K562 (cell line): Measurements from ENCODE around the gene ANO1. TPM values are rescaled to one million over a fixed set of nuclear protein-coding genes. Genes with fewer than 3 reads are reported as not detected.

Experiments
- ATAC-seq: fragments of 200-7000 bp; cut with Tn5 transposase; 3 replicates; pipeline ENCODE4 v1.9.1; 2020; ENCODE audit warnings: moderate library complexity
- BruUV-seq: library from RNA; stranded (reverse); fragments of 400-500 nt; replicated peaks from 2 replicates; lab custom pipeline; 2021; lab: Mats Ljungman, UMichigan
- CTCF ChIA-PET: fragments of 300-600 bp; formaldehyde crosslinking; extraction: SDS; loops from one replicate; lab custom pipeline; 2021; ENCODE audit warnings: low intra/inter-chr PET ratio; lab: Yijun Ruan, JAX
- POLR2A ChIA-PET: fragments of 300-600, 350-650 bp; sonication (Branson Sonifier 250); formaldehyde crosslinking; extraction: SDS; loops from one replicate; lab custom pipeline; 2021; ENCODE audit warnings: antibody characterized with exemption, inconsistent platforms; lab: Yijun Ruan, JAX
- DNase-seq, 4 experiments: peaks; one replicate each; pipeline versions ENCODE4 v3.0.0 to v3.0.0-alpha.2; 2011 to 2018; ENCODE audit warnings: low spot score in 3 of 4, mixed read lengths in 3 of 4; ENCODE audit errors: extremely low read depth in 1 of 4
- FAIRE-seq: peaks from 2 replicates; lab custom pipeline; 2011; peaks lifted over from hg19 to GRCh38; lab: Jason Lieb, UNC
- H2AFZ ChIP-seq: 2 replicates; pipeline ENCODE4 v1.6.0; 2011; ENCODE audit warnings: low read depth, low read length, control low read depth, inconsistent platforms
- H3K27ac ChIP-seq: fragments of 200-600 bp; 3 replicates; pipeline ENCODE4 v1.8.0; 2011; ENCODE audit warnings: low read depth, mild to moderate bottlenecking, control low read depth, inconsistent platforms, low read length, moderate library complexity, mixed read lengths; ENCODE audit errors: extremely low read depth
- H3K27me3 ChIP-seq, 2 experiments: fragments of 300-600 bp in 1 of 2; 2 replicates in 1 of 2; 3 replicates in 1 of 2; pipeline versions ENCODE4 v1.6.0 to v1.8.0; 2011; ENCODE audit warnings: inconsistent platforms in 2 of 2, low read length in 2 of 2, mild to moderate bottlenecking in 1 of 2, mixed read lengths in 1 of 2, moderate library complexity in 1 of 2; ENCODE audit not compliant: control insufficient read depth in 2 of 2, insufficient read depth in 2 of 2
- H3K36me3 ChIP-seq: fragments of 300-600 bp; 3 replicates; pipeline ENCODE4 v1.8.0; 2011; ENCODE audit warnings: mild to moderate bottlenecking, low read length, inconsistent platforms; ENCODE audit not compliant: control insufficient read depth, insufficient read depth
- H3K4me1 ChIP-seq, 2 experiments: fragments of 200-600 bp in 1 of 2; replicated peaks in 1 of 2; 2 replicates in 1 of 2; 3 replicates in 1 of 2; pipeline versions ENCODE4 v1.5.1 to v1.8.0; 2011; ENCODE audit warnings: inconsistent platforms in 2 of 2, low read length in 2 of 2, mild to moderate bottlenecking in 1 of 2, mixed read lengths in 1 of 2, moderate library complexity in 1 of 2; ENCODE audit not compliant: control insufficient read depth in 2 of 2, insufficient read depth in 2 of 2
- H3K4me2 ChIP-seq: 2 replicates; pipeline ENCODE4 v1.6.1; 2011; ENCODE audit warnings: low read length, control low read depth, inconsistent platforms, mixed read lengths; ENCODE audit not compliant: insufficient read depth
- H3K4me3 ChIP-seq: fragments of 200-600 bp; sonication (generic), shearing (Covaris generic); 2 replicates; pipeline ENCODE4 v1.5.1; 2016; ENCODE audit warnings: control low read depth, inconsistent platforms
- H3K79me2 ChIP-seq: fragments of 200-600 bp; 3 replicates; pipeline ENCODE4 v1.8.0; 2011; ENCODE audit warnings: low read length, inconsistent platforms; ENCODE audit not compliant: control insufficient read depth, insufficient read depth
- H3K9ac ChIP-seq, 2 experiments: 2 replicates each; pipeline versions ENCODE4 v1.6.0 to v1.6.1; 2011; ENCODE audit warnings: low read depth in 2 of 2, low read length in 2 of 2, control low read depth in 1 of 2, inconsistent platforms in 1 of 2, mild to moderate bottlenecking in 1 of 2, mixed read lengths in 1 of 2; ENCODE audit not compliant: insufficient read depth in 1 of 2
- H3K9me1 ChIP-seq: one replicate; pipeline ENCODE4 v1.6.0; 2011; ENCODE audit warnings: inconsistent platforms, mild to moderate bottlenecking, low read length, moderate library complexity; ENCODE audit not compliant: control insufficient read depth, insufficient read depth
- H3K9me3 ChIP-seq: replicated peaks from 2 replicates; pipeline ENCODE4 v1.5.1; 2011; ENCODE audit warnings: low read depth, low read length, inconsistent platforms; ENCODE audit not compliant: control insufficient read depth, insufficient read depth
- H4K20me1 ChIP-seq: replicated peaks from 2 replicates; pipeline ENCODE4 v1.6.1; 2011; ENCODE audit warnings: low read length, inconsistent platforms, mixed read lengths; ENCODE audit not compliant: control insufficient read depth, insufficient read depth
- BRF1 ChIP-seq: IDR thresholded peaks from 3 replicates; pipeline ENCODE4 v1.6.1; 2011; ENCODE audit warnings: borderline replicate concordance, mild to moderate bottlenecking; ENCODE audit not compliant: insufficient read length; ENCODE audit errors: extremely low read depth
- CTCFL ChIP-seq: IDR thresholded peaks from 2 replicates; pipeline ENCODE4 v1.6.1; 2011; ENCODE audit warnings: borderline replicate concordance, low read depth, mild to moderate bottlenecking, moderate library complexity, low read length; ENCODE audit not compliant: insufficient read depth, poor library complexity, severe bottlenecking
- E2F4 ChIP-seq: sonication (generic); formaldehyde crosslinking; IDR thresholded peaks from 2 replicates; pipeline ENCODE4 v1.8.0; 2022; ENCODE audit warnings: mild to moderate bottlenecking, low read depth, missing genetic modification reagents
- GTF2E2 ChIP-seq: fragments of 200-800 bp; sonication (Bioruptor generic); IDR thresholded peaks from 2 replicates; pipeline ENCODE4 v1.6.1; 2016; ENCODE audit warnings: missing genetic modification characterization, missing compliant biosample characterization
- HDAC3 ChIP-seq: fragments of 450-650 bp; IDR thresholded peaks from 2 replicates; pipeline ENCODE4 v1.6.1; 2018; ENCODE audit warnings: borderline replicate concordance, mild to moderate bottlenecking, moderate library complexity; ENCODE audit not compliant: partially characterized antibody
- POLR2AphosphoS2 ChIP-seq: IDR thresholded peaks from 2 replicates; pipeline ENCODE4 v1.6.1; 2012; ENCODE audit warnings: low read length, improper control_type of control experiment
- SOX6 ChIP-seq: fragments of 450-650 bp; IDR thresholded peaks from 2 replicates; pipeline ENCODE4 v1.6.1; 2014; ENCODE audit warnings: mild to moderate bottlenecking
- USF2 ChIP-seq: sonication (generic); formaldehyde crosslinking; IDR thresholded peaks from 2 replicates; pipeline ENCODE4 v1.5.0; 2020; ENCODE audit warnings: missing genetic modification reagents
- ZBTB7A ChIP-seq: IDR thresholded peaks from 2 replicates; pipeline ENCODE4 v1.6.1; 2011; ENCODE audit warnings: low read depth, mild to moderate bottlenecking, low read length, moderate library complexity, borderline replicate concordance; ENCODE audit not compliant: control insufficient read depth
- ZNF551 ChIP-seq: fragments of 250-450 bp; sonication (Bioruptor Pico); IDR thresholded peaks from 2 replicates; pipeline ENCODE4 v1.5.0; 2021; ENCODE audit warnings: mild to moderate bottlenecking, moderate library complexity
- WGBS: fragments of 100-300 bp; shearing (Covaris generic); methylation state at CpG from one replicate; pipeline ENCODE4 v1.1.6; 2016; ENCODE audit warnings: low coverage, mixed read lengths; ENCODE audit not compliant: insufficient coverage; ENCODE audit errors: missing lambda C conversion rate; 5-methylcytosine and 5-hydroxymethylcytosine counted together
- in situ Hi-C: fragments of 300-500 bp; cut with MboI; formaldehyde crosslinking; loops from 4 replicates; pipeline ENCODE4 v1.15.0; 2018; ENCODE audit warnings: inconsistent platforms, mixed read lengths
- intact Hi-C: fragments of 100-400 bp; cut with micrococcal nuclease; formaldehyde crosslinking; loops from 2 replicates; pipeline ENCODE4 v1.14.2; 2022
- polyA plus RNA-seq, 8 experiments: library from polyadenylated mRNA; depleted of rRNA in 4 of 8; stranded (reverse) in 5 of 8; unstranded in 3 of 8; fragments of >200 nt; fragmentation: Nextera tagmentation in 2 of 8; fragmentation: Illumina TruSeq in 1 of 8; extraction: Ambion mirVana in 2 of 8; extraction: Trizol in 1 of 8; gene quantifications; 2 replicates each; pipeline versions ENCODE4 v1.2.1 to v1.2.3, GENCODE V29; 2011 to 2014; ENCODE audit warnings: inconsistent platforms in 1 of 8, missing spikeins in 1 of 8
- total RNA-seq, 7 experiments: library from RNA; depleted of rRNA in 6 of 7; stranded (reverse); fragments of >200 nt in 6 of 7; fragmentation: Illumina TruSeq in 2 of 7; extraction: Trizol in 2 of 7; gene quantifications; 2 replicates each; pipeline versions ENCODE4 v1.2.1 to v1.2.3, GENCODE V29; 2011 to 2021; ENCODE audit warnings: low replicate concordance in 1 of 7
- TF ChIP-seq, protein P1 (sequence below), 2 experiments: fragments of 450-650 bp; conservative IDR thresholded peaks; 2 replicates each; pipeline ENCODE4 v1.6.1; 2017; ENCODE audit warnings: mild to moderate bottlenecking in 2 of 2, moderate library complexity in 2 of 2
- TF ChIP-seq, protein P2 (sequence below): sonication (generic); formaldehyde crosslinking; IDR thresholded peaks from 2 replicates; pipeline ENCODE4 v1.8.0; 2022; ENCODE audit warnings: mild to moderate bottlenecking, missing genetic modification reagents

ANO1 gene
- total and polyA plus RNA-seq, 9 of the 15 experiments (the other 6 are each of a cell fraction or from before 2014, with no cell fraction given): not detected

DNA sequence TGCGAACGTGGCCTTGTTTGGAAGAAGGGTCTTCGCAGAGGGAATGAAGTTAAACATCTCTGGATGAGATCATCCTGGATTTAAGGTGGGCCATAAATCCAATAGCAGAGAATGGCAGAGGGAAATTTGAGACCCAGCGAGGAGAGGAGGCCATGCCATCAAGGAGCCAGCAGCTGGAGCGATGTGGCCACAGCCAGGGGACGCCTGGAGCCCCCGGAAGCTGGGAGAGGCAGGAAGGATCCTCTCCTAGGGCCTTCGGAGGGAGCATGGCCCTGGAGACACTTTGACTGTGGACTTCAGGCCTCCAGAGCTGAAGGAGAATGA, 22.1 kb downstream of the ANO1 start:
- WGBS: 1% methylated on average over 8 of the region's 8 CpGs
- Histone ChIP-seq H3K9ac (no peak overlapping the region), H3K79me2 (no peaks in the 10 kb centered on the region), H3K4me2 (no peak overlapping the region), H3K4me3 (no peak overlapping the region), H4K20me1 (peaks cover 37% of the 10 kb centered on the region), H3K36me3 (no peaks in the 10 kb centered on the region), H3K9me3 (no peaks in the 10 kb centered on the region), H3K4me1 (no peaks in the 10 kb centered on the region; a peak in 1 of 5 replicates), H3K27ac (no peak overlapping the region), H2AFZ (no peak overlapping the region), H3K27me3 (peaks cover 72 to 88% of the 10 kb centered on the region in 2 experiments), H3K9me1 (no peaks in the 10 kb centered on the region)
- intact Hi-C loops: no loop called here
- DNase-seq (no peak), ATAC-seq (no peak), FAIRE-seq (no peak)
- in situ Hi-C loops: no loop called here
- POLR2A ChIA-PET: interaction anchor here (0.6 kb wide), 1 partner anchor 8 kb away, joined by 3 read pairs; no protein-coding TSS in a partner anchor
- CTCF ChIA-PET: no interaction called here
- BruUV-seq: no TSS peak
- TF ChIP-seq, protein P1, sequence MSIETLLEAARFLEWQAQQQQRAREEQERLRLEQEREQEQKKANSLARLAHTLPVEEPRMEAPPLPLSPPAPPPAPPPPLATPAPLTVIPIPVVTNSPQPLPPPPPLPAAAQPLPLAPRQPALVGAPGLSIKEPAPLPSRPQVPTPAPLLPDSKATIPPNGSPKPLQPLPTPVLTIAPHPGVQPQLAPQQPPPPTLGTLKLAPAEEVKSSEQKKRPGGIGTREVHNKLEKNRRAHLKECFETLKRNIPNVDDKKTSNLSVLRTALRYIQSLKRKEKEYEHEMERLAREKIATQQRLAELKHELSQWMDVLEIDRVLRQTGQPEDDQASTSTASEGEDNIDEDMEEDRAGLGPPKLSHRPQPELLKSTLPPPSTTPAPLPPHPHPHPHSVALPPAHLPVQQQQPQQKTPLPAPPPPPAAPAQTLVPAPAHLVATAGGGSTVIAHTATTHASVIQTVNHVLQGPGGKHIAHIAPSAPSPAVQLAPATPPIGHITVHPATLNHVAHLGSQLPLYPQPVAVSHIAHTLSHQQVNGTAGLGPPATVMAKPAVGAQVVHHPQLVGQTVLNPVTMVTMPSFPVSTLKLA (conservative IDR thresholded peaks at IDR 0.05): no peak
- TF ChIP-seq USF2 (CRISPR knock-in tag) (no peak), BRF1 (no peak), CTCFL (no peak), E2F4 (no peak), GTF2E2 (tag) (no peak), SOX6 (no peak), HDAC3 (no peak), ZBTB7A (no peak), POLR2AphosphoS2 (no peak), ZNF551 (no peak)
- TF ChIP-seq, protein P2, sequence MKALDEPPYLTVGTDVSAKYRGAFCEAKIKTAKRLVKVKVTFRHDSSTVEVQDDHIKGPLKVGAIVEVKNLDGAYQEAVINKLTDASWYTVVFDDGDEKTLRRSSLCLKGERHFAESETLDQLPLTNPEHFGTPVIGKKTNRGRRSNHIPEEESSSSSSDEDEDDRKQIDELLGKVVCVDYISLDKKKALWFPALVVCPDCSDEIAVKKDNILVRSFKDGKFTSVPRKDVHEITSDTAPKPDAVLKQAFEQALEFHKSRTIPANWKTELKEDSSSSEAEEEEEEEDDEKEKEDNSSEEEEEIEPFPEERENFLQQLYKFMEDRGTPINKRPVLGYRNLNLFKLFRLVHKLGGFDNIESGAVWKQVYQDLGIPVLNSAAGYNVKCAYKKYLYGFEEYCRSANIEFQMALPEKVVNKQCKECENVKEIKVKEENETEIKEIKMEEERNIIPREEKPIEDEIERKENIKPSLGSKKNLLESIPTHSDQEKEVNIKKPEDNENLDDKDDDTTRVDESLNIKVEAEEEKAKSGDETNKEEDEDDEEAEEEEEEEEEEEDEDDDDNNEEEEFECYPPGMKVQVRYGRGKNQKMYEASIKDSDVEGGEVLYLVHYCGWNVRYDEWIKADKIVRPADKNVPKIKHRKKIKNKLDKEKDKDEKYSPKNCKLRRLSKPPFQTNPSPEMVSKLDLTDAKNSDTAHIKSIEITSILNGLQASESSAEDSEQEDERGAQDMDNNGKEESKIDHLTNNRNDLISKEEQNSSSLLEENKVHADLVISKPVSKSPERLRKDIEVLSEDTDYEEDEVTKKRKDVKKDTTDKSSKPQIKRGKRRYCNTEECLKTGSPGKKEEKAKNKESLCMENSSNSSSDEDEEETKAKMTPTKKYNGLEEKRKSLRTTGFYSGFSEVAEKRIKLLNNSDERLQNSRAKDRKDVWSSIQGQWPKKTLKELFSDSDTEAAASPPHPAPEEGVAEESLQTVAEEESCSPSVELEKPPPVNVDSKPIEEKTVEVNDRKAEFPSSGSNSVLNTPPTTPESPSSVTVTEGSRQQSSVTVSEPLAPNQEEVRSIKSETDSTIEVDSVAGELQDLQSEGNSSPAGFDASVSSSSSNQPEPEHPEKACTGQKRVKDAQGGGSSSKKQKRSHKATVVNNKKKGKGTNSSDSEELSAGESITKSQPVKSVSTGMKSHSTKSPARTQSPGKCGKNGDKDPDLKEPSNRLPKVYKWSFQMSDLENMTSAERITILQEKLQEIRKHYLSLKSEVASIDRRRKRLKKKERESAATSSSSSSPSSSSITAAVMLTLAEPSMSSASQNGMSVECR: no peak
